A549 (cell line): ENCODE data around the gene KCNN3.

ENCODE experiments used
- BHLHE40 ChIP-seq: IDR thresholded peaks from 2 replicates; pipeline ENCODE4 v1.6.1; 2012; ENCODE audit warnings: low read depth, low read length, inconsistent platforms
- CEBPB ChIP-seq, 2 experiments: fragments of >200 bp in 1 of 2; sonication (Bioruptor Twin) in 1 of 2; formaldehyde crosslinking in 1 of 2; IDR thresholded peaks; 2 replicates each; pipeline ENCODE4 v1.6.1; 2012 to 2016
- CTCF ChIP-seq: fragments of >200 bp; sonication (Bioruptor Twin); formaldehyde crosslinking; IDR thresholded peaks from 3 replicates; pipeline ENCODE4 v1.5.1; 2016
- EP300 ChIP-seq, 2 experiments: fragments of >200 bp; sonication (Bioruptor Twin); formaldehyde crosslinking; IDR thresholded peaks; 2 replicates in 1 of 2; 3 replicates in 1 of 2; pipeline ENCODE4 v1.6.1; 2016 to 2017
- MAX ChIP-seq: IDR thresholded peaks from 2 replicates; pipeline ENCODE4 v1.6.1; 2012
- MYC ChIP-seq: IDR thresholded peaks from 2 replicates; pipeline ENCODE4 v1.6.1; 2012; ENCODE audit warnings: mild to moderate bottlenecking, inconsistent platforms, low read length, improper control_type of control experiment, borderline replicate concordance
- POLR2A ChIP-seq: IDR thresholded peaks from 2 replicates; pipeline ENCODE4 v1.6.1; 2012; ENCODE audit warnings: mild to moderate bottlenecking, low read length
- SMC3 ChIP-seq: fragments of >200 bp; sonication (Bioruptor Twin); formaldehyde crosslinking; IDR thresholded peaks from 3 replicates; pipeline ENCODE4 v1.6.1; 2018; ENCODE audit warnings: inconsistent platforms
- TP53 ChIP-seq: fragments of 250-450 bp; sonication (Bioruptor Pico); IDR thresholded peaks from 2 replicates; pipeline ENCODE4 v1.5.0; 2021; ENCODE audit warnings: mild to moderate bottlenecking, moderate library complexity

- TF ChIP-seq MAX: no peak
- TF ChIP-seq CTCF: no peak
- no peak for TF ChIP-seq CEBPB (IDR thresholded peaks at IDR 0.05)
- no peak for TF ChIP-seq BHLHE40
- no peak for TF ChIP-seq EP300 (IDR thresholded peaks at IDR 0.05)
- TF ChIP-seq TP53 (CRISPR knock-in tag): no peak
- TF ChIP-seq MYC: no peak
- TF ChIP-seq SMC3: no peak
- TF ChIP-seq POLR2A: no peak
Observed at GRCh38 chr1:154744352-154745035, 125.6 kb downstream of the KCNN3 start.
